Activated effector memory CD4-positive, alpha-beta T cell treated with anti-CD3 and anti-CD28 coated beads, Interleukin-2, amount 50 U/mL, for 16 hours (primary cell): ENCODE results near the gene PERM1.
"Not testable (repeated sequence)": the region's sequence is repeated elsewhere in the genome, so short reads cannot be mapped to it uniquely, and the experiment has no call there.

ENCODE experiments used
- DNase-seq: peaks from one replicate; pipeline ENCODE4 v3.0.0-alpha.2; 2020

Gene PERM1

DNA sequence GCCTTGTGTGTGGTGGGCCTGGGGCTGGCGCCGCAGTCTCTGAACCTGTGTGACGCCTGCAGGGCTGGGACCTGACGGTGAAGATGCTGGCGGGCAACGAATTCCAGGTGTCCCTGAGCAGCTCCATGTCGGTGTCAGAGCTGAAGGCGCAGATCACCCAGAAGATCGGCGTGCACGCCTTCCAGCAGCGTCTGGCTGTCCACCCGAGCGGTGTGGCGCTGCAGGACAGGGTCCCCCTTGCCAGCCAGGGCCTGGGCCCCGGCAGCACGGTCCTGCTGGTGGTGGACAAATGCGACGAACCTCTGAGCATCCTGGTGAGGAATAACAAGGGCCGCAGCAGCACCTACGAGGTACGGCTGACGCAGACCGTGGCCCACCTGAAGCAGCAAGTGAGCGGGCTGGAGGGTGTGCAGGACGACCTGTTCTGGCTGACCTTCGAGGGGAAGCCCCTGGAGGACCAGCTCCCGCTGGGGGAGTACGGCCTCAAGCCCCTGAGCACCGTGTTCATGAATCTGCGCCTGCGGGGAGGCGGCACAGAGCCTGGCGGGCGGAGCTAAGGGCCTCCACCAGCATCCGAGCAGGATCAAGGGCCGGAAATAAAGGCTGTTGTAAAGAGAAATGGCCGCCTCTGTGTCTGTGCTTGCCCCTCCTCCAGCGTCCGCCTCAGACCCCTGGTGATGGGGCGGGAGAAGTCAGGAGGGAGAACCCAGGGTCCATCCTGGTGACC, 32.2 kb upstream of the PERM1 start:
- DNase-seq: peak; percentile 81

DNA sequence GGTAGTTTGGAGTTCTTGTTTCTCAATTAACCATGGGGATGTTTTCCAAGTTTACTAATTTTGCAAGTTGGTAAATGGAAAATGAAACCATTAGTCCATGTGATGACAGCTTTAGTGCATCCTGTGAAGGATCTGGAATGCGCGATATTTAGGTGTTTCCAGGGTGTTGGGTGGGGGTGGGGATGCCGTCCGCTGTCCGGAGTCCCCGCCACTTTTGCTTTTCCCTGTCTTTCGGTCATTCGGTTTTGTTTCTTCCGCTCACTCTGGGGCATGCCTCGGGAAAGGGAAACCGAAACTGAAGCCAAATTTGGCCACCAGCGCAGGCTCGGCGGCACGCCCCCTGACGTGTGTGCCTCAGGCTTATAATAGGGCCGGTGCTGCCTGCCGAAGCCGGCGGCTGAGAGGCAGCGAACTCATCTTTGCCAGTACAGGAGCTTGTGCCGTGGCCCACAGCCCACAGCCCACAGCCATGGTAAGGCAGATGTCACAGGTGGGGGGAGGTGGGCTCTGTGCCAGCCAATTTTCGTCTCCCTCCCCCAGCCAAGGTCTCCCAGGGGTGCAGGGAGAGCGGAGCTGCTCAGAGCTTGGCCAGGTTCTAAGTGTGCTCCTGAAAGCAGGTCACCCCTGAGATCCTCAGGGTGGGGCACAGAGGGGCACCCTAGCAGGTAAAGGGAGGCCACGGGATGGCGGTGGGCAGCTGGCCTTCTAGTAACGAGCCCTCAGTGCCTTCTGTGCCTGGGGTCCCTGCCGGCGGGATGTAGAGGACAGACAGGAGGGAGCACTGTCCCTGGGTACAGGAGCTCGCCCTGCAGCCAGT, 31.4 kb upstream of the PERM1 start, which contains the start of gene ISG15:
Gene ISG15, plus strand, starts transcription at position 393 of the 817 bp plus-strand sequence. Its CDS starts 77 bp downstream, at position 470.
- peak; percentile 95 for DNase-seq

DNA sequence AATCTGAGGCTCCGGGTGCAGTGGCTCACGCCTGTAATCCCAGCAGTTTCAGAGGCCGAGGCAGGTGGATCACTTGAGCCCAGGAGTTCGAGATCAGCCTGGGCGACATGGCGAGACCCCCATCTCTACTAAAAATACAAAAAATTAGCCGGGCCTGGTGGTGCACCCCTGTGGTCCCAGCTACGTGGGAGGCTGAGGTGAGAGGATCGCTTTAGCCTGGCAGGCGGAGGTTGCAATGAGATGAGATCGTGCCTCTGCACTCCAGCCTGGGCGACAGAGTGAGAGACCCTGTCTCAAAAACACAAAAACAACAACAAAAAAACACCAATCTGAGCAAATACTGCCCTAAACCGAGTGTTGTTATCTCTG, 30.8 kb upstream of the PERM1 start:
- not testable (repeated sequence) for DNase-seq

DNA sequence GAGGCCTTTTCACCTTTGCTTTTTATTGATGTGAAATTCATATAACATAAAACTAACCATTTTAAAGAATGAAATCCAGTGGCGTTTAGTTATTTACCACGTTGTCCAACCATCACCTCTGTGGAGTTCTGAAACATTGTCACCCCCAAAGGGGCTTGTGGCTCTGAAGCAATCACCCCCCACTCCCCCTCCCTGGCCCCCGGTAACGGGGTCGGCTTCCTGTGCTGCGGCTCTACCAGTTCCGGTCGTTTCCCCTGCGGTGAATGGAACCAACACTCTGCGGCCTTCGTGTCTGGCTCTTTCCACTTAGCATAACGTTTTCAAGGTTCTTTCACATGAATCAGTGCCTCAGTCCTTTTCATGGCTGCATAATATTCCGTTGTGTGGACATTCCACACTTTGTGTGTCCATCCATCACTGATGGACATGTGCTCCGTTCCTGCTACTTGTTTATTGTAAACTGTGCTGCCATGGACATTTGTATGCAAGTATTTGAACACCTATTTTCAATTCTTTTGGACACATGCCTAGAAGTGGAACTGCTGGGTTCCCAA, 29.6 kb upstream of the PERM1 start:
- no peak for DNase-seq

DNA sequence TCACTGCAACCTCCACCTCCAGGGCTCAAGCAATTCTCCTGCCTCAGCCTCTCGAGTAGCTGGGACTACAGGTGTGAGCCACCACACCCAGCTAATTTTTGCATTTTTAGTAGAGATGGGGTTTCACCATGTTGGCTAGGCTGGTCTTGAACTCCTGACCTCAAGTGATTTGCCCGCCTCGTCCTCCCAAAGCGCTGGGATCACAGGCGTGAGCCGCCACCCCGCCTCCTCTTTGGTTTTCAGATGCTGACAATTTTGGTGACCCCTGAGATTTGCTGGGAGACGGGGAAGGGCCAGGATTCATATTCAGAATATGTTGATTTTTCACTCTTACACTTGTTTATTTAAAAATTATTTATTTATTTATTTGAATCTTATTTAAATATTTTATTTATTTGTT, 28.2 kb upstream of the PERM1 start:
- DNase-seq: not testable (repeated sequence)

DNA sequence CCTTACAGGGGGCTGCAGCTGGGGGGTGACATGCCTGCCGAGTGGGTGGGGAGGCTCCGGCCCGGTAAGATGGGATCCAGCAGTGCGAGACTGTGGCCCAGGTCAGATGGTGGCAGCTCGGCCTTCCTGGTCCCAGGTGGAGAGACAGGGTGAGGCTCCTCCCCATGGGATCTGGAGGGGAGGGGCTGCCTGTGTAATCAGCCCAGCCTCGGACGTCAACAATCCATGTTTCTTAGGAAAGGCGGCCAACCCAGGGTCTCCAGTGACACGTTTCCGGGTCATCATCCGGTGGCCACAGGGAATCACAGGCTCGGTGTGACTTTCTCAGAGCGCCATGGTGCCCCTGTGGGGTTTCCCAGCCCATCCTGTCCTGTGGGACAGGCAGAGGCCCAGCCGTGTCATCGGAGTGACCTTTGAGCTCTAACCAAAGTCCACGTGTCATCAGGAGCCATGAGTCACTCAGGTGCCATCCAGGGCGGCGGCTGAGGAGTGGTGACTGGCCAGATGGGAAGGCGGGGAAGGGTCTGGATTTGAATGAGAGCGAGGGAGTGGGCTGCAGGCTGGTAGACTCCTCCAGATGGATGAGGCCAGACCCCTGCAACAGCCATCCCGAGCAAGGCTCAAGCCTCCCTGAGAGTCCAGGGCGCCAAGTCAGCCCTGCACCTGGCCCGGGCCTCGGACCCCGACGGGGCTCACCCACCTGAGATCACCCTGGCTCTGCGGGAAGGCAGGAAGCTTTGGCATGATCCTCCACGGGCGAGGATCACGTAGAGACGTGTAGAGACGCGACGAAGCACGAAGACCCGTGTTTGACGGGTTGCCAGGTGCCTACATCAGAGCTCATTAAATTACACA, 24.6 kb upstream of the PERM1 start:
- DNase-seq: no peak

DNA sequence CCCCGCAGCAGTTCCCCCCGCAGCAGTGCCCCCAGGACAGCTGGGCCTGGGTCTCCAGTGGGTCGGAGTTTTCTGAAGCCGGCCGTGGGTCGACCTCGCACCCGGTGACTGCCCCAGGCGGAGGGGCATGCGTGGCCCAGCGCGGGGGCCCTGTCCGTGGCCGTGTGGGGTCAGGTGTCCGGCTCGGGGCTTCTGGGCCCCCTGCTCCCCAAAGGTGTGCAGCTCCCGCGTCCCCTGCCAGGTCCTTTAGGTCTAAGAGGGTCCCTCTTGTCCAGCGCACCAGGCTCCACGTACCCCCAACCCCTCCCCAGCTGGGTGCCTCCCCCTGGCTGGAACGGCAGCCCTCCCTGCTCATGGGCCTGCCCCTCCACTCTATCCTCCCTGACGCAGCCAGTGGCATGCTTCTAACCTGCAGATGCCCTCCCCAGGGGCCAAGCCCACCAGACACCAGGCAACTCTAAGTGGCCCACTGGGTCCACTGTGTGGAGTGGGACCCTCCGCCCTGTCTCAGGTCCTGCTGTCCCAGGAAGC, 23.9 kb upstream of the PERM1 start:
- no peak for DNase-seq

DNA sequence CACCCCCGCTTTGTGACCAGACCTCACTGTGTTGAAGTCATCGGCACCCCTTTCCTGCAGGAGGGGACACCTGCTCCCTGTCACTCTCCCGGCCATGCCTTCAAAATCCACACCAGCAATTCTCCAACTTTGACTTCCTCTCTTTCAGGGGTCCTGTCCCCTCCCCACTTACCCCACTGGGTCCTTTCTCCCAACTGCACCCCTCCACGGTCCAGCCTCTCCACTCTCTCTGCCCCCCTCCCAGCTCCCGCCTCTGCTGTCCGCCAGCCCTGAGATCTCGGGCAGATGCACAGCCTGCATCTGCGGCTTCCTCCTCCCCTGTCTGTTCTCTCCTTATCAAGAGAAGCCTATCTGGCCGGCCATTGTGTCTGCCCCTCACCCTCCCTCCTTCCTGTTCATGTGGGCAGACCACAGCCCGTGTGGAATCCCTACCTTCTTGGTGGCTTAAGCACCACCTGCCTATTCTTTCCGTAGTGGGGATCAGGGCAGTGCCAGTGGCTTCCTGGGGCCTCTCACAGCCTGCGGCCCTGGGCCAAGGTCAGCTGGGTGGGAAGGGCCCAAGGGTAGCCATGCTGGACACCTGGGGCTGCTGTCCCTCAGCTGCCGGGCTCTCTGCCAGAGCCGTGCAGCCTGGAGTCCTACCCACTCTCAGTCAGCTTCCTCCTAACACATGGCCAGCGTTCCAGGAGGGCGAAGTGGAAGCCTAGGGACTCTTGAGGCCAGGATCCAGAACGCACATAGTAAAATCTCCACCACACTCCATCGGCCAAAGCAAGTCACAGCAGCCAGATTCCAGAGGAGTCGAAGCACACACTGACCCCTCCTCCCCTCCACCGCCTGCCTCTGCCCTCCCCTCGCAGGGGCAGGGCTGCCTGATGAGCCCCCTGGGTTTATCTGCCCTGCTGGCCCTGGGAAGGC, 23.1 kb upstream of the PERM1 start:
- no peak for DNase-seq

DNA sequence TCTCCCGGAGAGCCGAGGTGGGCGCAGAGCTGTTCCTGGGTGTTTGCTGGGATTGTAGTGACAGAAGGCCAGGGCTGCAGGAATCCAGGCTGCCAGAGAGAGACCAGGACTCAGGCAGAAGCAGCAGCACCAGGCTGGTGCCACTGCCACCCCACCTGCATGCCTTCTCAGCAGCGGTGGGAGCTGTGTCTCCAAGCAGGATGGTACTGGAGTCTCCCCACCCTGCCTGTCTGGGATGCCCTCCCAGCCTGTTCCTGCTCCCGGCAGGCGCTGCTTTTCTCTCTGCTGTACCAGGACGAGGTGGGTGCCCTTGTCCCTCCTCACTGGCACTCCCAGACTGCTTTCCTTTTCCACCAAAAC, 22.5 kb upstream of the PERM1 start:
- DNase-seq: no peak

DNA sequence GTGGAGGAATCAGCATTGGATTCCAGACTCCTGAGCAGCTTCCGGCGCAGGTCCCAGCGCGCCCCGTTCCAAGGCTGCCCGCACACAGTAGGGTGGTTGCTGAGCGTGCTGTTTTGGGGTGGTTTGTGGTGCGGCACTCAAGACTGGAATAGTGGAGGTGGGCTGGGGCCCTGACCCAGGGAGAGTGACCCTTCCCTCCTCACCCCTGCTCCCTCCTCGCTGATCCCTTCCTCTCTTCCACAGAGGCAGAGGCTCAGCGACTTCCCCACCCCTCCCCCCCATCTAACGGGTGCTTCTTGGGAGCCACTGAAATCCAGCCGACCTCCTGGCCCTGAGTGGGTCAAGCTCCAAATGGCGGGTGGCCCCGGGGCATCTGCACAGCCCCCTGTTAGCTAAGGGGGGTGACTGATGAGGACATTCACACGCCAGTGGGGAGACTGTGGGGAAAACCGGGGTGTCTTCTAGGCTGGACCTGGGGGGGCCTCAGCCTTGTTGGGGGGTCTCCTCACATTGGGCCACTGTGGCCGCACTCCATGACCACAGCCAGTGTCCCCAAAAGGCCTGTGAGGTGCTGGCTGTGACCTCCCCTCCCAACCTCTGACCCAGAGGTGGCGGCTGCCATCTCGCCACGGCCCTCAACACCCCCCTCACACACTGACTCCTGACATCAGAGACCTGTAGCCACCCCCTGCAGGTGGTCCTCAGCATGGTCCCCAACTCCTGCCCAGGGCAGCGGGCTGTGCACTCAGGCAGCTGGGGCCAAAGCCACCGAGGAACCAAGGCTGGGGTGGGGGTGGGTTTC, 21.9 kb upstream of the PERM1 start:
- no peak for DNase-seq

DNA sequence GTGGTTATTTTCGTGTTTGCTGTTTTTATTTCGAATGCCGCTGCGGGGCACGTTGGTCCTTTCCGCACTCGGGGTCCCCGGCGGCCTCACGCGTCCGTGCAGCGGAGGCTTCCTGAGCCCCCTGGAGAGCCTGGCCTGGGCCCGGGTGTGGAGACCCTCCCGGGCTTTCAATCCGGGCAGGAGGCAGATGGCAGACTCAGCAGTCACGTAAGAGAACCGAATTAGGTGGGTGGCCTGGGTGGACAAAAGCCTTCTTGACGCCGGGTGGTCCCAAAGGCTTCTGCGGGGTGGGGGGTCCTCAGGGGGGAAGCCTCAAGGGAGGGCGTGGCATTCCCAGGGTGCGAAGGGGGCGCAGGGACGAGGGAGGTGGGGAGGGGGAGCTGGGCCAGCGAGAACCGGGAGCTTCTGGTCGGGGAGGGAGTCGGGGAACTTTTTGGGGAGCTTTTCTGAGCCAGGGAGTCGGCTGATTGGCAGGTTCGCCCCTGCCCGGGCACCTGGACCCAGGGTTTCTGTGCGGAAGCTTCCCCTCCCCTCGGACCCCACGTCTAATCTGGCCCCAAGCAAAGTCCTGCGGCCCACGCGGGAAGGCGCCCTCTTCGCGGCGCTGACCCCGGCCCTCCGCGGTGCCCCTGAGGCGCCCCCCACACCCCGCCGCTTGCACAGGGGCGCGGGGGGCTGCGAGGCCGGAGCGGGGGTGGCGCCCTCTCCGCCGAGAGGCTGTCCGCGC, 19.3 kb upstream of the PERM1 start:
- no peak for DNase-seq

DNA sequence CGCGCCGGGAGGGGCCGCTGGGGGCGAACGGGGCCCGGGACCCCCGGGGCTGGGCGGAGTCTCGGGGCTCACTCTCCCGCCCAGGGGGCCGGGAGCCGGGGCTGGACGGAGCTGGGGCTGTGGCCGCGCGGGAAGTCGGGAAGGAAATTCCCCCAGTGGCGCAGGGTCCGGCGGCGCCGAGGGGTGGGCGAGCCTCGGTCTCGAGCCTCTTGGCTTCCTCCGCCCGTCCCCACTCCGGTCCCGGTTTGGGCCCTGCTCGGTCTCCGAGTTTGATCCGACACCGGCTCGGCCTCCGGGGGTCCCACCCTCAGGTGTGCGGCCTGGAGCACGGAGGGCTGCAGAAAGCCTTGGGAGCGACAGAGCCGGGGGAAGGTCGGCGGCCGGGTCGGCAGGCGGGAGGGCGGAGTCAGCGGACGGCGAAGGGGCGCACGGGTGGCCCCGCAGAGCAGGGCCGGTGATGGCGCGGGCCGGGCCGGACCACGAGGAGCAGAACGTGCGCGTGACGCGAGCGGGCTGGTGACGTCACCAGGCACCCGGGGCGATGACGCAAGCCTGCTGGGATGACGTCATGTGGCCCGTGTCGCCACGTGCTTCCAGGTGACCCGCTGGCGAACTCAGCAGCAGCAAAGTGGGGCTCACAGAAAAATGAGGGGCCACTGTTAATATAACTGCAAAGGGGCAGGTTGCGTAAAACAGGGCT, 18.6 kb upstream of the PERM1 start:
- peak; percentile 88 for DNase-seq

DNA sequence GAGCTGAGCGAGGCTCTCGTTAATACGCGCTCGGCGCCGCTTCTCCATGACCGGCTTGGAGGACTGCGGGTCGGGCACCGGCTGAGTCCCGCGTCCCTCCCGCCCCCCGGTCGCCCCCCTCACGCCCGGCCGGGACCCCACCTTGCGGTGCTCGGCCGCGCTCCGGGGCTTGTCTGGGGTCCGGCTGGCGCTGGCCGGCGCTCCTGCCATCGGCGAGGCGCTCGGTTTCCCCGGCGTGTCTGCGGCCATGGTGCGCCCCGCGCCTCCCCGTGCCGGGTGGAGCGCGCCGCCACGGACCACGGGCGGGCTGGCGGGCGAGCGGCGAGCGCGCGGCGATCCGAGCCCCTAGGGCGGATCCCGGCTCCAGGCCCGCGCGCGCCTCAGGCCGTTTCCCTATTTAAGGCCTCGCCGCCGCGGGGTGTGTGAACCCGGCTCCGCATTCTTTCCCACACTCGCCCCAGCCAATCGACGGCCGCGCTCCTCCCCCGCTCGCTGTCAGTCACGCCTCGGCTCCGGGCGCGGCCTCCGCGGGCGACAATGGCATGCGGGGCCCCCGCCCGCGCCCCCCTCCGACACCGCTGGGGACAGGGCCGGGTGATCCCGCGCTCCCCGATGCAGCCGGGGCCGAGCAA, 17.9 kb upstream of the PERM1 start, which contains the start of gene HES4:
Gene HES4, minus strand, starts transcription at position 373 of the 632 bp plus-strand sequence. Its CDS starts 124 bp downstream, at position 249.
- DNase-seq: peak; percentile 84

DNA sequence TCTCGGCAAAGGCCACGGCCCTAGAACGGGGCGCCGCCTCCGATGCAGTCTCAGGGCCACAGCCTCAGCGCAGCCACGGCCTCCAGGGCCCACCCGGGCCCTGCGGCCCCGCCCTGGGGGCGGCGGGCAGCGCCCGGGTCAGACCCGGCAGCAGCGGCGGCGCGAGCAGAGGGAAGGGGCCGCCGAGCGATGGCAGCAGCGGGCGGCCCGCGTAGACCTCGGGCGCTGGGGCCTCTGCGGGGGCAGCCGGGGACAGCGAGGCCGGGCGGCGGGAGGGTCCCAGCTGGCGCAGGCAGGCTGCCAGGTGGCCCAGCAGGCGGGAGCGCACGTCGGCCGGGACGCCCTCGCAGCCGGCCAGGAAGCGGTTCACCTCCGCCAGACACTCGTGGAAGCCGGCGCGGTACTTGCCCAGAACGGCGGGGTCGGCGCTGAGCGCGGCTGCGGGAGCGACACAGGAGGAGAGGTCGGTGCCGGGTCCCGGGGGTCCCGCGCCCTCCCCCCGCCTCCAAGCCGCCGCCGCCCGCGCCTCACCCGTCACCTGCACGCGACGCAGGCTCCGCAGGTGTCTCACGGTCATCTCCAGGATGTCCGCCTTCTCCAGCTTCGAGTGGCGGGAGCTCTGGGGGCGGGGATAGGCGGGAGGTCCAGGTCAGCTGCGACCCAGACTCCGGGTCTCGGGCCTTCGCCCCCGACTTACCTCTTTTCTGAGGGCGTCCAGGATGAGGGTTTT, 17.3 kb upstream of the PERM1 start:
- no peak for DNase-seq

DNA sequence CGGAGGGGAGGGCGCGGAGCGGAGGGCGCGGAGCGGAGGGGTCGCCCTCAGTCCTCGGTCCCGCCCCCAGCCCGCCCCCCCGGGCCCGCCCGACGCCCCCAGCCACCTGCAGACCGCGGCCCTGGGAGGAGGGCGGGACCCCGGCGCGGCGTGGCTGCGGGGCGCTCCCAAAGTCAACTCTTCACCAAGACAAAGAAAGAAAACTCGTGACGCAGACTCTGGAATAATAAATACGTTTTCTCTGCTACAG, 16.8 kb upstream of the PERM1 start:
- DNase-seq: no peak

DNA sequence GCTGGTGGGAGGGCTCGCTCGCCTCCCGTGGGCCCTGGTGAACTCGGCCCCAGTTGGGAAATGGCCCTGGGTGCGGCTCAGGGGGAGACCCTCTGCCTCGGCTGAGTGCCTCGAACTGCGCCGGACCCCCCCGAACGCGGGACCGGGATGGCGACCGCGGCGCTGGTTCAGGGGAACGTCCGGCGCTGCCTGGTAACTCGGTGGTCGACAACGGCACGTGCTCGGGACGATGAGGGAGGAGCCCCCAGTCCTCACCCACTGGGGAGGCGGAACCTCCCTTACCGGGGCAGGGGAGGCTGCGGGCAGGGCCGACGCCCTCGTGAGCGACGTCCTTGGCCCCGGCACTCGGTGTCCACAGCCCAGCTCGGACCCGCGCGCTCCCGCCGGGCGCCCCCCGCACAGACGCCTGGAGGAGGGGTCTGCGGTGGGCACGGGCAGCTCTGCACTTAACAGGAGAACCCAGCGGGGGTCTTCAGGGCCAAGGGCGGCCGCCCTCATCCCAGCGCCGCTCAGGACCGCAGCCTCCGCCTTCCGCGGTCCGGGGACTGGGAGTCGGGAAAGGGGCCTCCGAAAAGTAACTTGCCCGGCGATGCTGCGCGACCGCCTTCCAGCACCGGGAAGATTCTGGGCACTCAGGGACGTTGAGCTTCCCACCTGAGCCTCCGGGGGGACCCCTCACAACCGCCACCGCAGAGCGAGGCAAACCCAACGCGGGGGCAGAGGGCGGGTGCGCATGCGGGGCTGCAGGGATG, 16.3 kb upstream of the PERM1 start:
- no peak for DNase-seq

DNA sequence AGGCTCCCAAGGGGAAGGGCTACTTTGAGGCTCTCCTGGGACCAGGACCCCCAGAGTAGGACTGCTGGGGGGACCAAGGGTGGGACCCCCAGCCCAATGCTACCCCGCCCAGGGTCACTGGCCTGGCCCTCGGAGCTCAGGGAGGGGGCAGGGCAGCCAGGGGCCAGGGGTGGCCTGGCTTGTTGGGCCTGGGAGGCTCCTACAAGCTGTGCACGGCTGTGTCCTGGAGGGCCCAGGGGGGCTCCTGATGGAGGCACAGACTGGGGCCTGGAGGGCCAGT, 15.8 kb upstream of the PERM1 start:
- no peak for DNase-seq
